Astrocyte (in vitro differentiated cells and primary cell): ENCODE measurements around the gene SETD2.
"Not testable (repeated sequence)": the region's sequence is repeated elsewhere in the genome, so short reads cannot be mapped to it uniquely, and the experiment has no call there.

ENCODE experiments used
- EZH2 ChIP-seq: IDR thresholded peaks from 2 replicates; pipeline ENCODE4 v1.6.1; 2012; ENCODE audit warnings: mild to moderate bottlenecking, low read length, inconsistent platforms; ENCODE audit not compliant: insufficient read depth
- TF ChIP-seq, protein P1 (sequence below): IDR thresholded peaks from 2 replicates; pipeline ENCODE4 v1.5.1; 2011; ENCODE audit warnings: low read depth, mild to moderate bottlenecking, inconsistent platforms, low read length, moderate library complexity; ENCODE audit not compliant: insufficient read depth

DNA sequence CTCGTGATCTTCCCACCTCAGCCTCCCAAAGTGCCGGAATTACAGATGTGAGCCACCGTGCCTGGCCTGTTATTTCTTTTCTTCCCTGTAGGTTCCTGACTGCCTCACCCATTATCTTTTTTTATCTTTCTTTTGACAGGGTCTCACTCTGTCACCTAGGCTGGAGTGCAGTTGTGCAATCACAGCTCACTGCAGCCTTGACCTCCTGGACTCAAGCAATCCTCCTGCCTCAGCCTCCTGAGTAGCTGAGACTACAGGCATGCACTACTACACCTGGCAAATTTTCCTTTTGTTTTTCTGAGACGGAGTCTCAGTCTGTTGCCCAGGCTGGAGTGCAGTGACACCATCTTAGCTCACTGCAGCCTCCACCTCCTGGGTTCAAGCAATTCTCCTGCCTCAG lies 17.8 kb upstream of the SETD2 start:
- TF ChIP-seq, protein P1, sequence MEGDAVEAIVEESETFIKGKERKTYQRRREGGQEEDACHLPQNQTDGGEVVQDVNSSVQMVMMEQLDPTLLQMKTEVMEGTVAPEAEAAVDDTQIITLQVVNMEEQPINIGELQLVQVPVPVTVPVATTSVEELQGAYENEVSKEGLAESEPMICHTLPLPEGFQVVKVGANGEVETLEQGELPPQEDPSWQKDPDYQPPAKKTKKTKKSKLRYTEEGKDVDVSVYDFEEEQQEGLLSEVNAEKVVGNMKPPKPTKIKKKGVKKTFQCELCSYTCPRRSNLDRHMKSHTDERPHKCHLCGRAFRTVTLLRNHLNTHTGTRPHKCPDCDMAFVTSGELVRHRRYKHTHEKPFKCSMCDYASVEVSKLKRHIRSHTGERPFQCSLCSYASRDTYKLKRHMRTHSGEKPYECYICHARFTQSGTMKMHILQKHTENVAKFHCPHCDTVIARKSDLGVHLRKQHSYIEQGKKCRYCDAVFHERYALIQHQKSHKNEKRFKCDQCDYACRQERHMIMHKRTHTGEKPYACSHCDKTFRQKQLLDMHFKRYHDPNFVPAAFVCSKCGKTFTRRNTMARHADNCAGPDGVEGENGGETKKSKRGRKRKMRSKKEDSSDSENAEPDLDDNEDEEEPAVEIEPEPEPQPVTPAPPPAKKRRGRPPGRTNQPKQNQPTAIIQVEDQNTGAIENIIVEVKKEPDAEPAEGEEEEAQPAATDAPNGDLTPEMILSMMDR: not testable (repeated sequence)
- TF ChIP-seq EZH2: not testable (repeated sequence)
